Cardiac septum (tissue), 1 donor: ENCODE data around the gene COL24A1. TPM values are rescaled to one million over a fixed set of nuclear protein-coding genes. Genes with fewer than 3 reads are reported as not detected.
"Not testable (repeated sequence)": the region's sequence is repeated elsewhere in the genome, so short reads cannot be mapped to it uniquely, and the experiment has no call there.

Experiments
- DNase-seq: peaks from one replicate; pipeline ENCODE4 v3.0.0-alpha.2; 2020; ENCODE audit warnings: low spot score
- intact Hi-C: fragments of 100-400 bp; cut with DNase I; formaldehyde crosslinking; loops from one replicate; pipeline ENCODE4 v1.14.0; 2022
- total RNA-seq: library from RNA; stranded (reverse); fragmentation: NEBNext Ultra II Directional; extraction: Animal tissue kit (Norgen Biotek cat#: 25700); gene quantifications from one replicate; pipeline ENCODE4 v1.2.1, GENCODE V29; 2021
- donor health status: DM: no; HTN: no; CAD: no.

Gene COL24A1
- total RNA-seq, 1 donor from 2014 or later: 1.3 TPM

DNA sequence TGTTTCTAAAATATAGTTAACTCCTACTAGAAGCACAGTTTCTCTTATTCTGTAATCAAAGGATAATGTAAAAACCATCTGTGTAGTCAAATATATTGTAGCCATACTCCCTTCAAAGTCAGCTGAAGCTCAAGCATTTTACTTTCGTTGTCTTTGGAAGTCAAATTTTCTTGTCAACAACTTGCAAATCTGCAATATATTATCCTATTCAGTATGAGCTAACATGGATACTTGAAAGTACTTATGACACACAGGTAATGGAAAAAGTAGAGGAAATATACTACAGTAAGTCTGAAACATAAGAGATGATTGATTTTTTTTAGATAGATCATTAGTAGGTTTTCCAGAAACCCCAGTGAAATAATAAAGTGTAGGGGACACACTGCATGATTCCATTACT lies 121.5 kb downstream of the COL24A1 start:
- no peak for DNase-seq
- intact Hi-C loops: no loop called here

GRCh38 chr1:86030180-86030579 lies 126.4 kb downstream of the COL24A1 start:
- intact Hi-C loops: no loop called here

GRCh38 chr1:86018283-86018923 lies 138.2 kb downstream of the COL24A1 start:
- DNase-seq: no peak
- intact Hi-C loops: loop anchor here (10.0 kb wide), 2 partner anchors 124 to 714 kb away; no protein-coding TSS in a partner anchor

More at GRCh38 chr1:86030180-86030579, 126.4 kb downstream of the COL24A1 start:
- no peak for DNase-seq

GRCh38 chr1:86016076-86016759 lies 140.4 kb downstream of the COL24A1 start:
- intact Hi-C loops: loop anchor here (10.0 kb wide), 2 partner anchors 121 to 711 kb away; no protein-coding TSS in a partner anchor
- no peak for DNase-seq

DNA sequence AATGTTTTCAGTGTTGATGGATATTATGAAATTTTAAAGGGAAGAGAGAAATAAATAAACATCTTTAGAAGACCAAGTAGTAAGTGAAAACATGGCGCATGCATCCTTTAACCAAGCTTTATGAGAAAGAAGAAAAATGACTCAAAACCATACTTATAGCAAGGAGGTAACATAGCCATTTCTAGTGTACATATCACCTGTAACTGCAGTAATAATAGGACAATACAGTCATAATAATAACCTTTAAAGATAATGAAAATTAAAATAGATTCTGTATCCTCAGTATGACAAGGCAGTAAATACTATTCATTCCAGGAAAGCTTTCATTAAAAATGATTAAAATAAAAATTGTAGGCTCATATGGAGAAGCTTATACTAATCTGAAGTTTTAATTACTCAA lies 141.2 kb downstream of the COL24A1 start:
- intact Hi-C loops: loop anchor here (10.0 kb wide), 2 partner anchors 121 to 711 kb away; no protein-coding TSS in a partner anchor

GRCh38 chr1:86000601-86001000 lies 156.0 kb downstream of the COL24A1 start:
- intact Hi-C loops: no loop called here

More for the DNA sequence above, 141.2 kb downstream of the COL24A1 start:
- no peak for DNase-seq

DNA sequence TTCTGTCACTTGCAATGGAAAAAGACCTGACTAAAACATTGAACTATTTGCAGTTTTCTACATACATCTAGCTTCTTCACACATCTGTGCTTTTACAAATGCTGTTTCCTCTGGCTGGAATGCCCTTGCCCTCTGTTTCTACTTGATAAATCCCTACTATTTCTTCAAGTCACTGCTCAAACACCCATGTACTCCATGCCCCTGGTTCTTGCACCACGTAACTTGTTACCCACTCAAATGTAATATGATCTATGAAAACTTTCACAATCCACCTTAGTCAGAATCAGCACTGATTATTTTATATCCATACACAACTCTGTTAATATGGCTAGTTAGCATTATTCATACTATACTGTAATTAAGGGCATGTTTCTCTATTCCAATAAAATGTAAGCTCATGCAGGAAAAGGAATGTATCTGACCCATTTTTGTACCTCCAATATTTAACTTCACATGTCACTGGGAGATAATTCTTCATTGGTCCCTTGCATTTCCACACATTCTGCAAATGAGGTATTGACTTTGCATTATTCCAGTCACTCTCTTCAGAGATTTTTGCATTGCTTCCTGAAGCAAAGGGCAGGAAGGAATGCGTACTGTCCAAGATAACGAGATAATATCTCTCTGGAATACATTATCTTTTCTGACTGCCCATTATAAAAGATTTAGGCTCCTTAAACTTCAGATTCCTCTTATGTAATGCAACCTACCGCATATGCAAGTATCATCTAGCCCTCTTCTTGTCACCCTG lies 158.3 kb downstream of the COL24A1 start:
- no peak for DNase-seq
- intact Hi-C loops: no loop called here

More at GRCh38 chr1:86000601-86001000, 156.0 kb downstream of the COL24A1 start:
- DNase-seq: no peak

GRCh38 chr1:85992791-85993190 lies 163.8 kb downstream of the COL24A1 start:
- intact Hi-C loops: no loop called here

GRCh38 chr1:85991261-85991660 lies 165.3 kb downstream of the COL24A1 start:
- intact Hi-C loops: no loop called here
- DNase-seq: no peak

More at GRCh38 chr1:85992791-85993190, 163.8 kb downstream of the COL24A1 start:
- DNase-seq: no peak

- no peak for DNase-seq
Measured at GRCh38 chr1:85984636-85985035, 171.9 kb downstream of the COL24A1 start.

DNA sequence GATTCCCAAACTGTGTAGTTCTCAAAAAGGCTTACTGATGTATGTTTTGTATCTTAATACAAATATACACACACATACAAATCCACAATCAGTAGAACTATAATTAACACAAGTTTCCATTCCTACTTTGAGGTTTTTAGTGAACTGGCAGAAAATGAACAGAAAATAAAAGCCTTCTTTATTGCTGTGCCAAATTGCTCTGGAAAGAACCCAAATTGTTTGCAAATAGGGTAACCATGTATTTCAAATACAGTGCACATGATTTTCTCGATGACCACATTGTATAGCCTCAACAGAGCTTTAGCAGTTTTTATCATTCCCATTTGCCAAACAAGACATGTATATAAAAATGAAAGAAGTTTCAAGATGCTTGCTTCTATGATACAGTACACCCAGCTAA lies 173.3 kb downstream of the COL24A1 start:
- intact Hi-C loops: no loop called here
- DNase-seq: no peak

More at GRCh38 chr1:85984636-85985035, 171.9 kb downstream of the COL24A1 start:
- intact Hi-C loops: no loop called here

DNA sequence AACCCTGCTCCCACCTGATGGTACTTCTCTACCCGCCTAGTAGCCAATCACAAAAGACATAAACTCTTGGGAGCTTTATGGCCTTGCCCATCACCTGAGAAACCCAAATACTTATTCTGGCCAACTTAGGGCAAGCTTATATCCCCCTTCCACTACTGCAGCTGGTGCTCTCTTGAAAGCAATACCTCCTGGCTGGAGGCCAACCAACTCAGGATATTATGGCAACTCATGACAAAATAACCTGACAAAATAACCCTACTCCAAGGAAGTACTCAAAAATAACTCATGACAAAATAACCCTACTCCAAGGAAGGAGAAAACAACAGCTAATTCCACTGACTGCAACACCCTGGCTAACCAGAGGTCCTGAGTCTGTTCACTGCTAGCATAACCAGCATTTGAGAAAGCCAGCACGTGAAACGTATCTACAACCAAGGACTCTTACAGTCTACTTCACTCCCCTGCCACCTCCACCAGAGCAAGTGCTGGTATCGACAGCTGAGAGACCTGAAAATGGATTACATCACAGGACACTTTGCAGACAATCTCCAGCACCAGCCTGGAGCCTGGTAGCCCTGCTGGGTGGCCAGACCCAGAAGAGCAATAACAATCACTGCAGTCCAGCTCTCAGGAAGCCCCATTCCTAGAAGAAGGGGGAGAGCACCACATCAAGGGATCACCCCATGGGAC lies 179.9 kb downstream of the COL24A1 start:
- no peak for DNase-seq
- intact Hi-C loops: no loop called here

DNA sequence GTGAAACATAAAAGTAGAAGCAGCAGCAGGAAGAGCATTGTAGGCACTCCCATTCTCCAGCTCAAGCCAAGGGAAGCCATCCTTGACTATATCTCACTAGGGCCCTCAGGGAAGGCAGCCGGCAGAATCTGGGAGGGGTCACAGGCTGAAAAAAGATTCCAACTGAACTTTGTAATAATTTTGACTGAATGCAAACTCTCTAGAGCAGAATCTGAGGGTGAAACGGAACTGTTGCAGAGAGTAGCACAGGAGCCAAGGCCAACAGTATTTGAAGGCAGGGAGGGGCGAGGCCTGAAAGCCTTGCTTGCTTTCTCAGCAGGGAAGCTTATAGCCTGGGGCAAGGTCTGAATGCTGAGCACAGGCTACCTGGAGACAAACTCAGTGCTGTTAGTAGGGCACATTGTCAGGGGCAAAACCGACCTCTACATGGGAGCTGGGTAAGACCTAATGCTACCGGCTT lies 180.6 kb downstream of the COL24A1 start:
- no peak for DNase-seq
- intact Hi-C loops: no loop called here

- intact Hi-C loops: no loop called here
Measured at GRCh38 chr1:85962457-85962856, 194.1 kb downstream of the COL24A1 start.

DNA sequence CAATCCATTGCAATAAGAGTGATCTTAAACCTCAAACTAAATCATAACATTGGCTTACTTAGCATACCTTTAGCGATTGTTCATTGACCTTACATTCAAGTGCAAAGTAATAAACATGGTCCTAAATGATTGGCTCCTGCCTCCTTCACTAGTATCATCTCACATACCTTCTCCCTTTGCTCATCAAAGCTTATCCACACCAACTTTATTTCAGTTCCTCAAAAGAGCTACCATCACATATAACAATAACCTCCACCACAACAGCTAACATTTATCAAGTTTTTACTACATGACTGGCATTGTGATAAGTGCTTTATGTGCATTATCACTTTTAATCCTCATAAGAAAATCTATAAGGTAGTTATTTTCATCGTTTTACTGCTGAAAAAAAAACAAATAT lies 198.8 kb downstream of the COL24A1 start:
- no peak for DNase-seq
- intact Hi-C loops: no loop called here

More at GRCh38 chr1:85962457-85962856, 194.1 kb downstream of the COL24A1 start:
- no peak for DNase-seq

- intact Hi-C loops, DNase-seq: not testable (repeated sequence)
Measured at GRCh38 chr1:85955218-85955617, 201.4 kb downstream of the COL24A1 start.

DNA sequence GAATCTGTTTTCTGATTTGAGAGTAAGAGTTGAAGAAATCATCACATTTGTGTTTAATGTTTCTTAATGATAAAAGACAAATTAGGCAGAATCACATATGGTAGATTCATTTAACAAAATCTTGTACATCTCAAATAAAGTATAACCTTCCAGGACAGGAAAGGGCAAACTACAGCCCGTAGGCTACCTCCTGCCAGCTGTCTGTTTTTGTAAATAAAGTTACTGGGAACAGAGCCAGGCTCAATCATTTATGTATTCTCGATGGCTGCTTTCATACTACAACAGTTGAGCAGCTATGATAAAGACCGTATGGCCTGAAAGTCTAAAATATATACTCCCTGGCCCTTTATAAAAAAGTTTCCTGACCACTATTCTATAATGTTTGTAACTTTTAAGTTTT lies 204.1 kb downstream of the COL24A1 start:
- intact Hi-C loops: no loop called here
- no peak for DNase-seq

- intact Hi-C loops: no loop called here
- no peak for DNase-seq
Measured at GRCh38 chr1:85947186-85947585, 209.4 kb downstream of the COL24A1 start.

DNA sequence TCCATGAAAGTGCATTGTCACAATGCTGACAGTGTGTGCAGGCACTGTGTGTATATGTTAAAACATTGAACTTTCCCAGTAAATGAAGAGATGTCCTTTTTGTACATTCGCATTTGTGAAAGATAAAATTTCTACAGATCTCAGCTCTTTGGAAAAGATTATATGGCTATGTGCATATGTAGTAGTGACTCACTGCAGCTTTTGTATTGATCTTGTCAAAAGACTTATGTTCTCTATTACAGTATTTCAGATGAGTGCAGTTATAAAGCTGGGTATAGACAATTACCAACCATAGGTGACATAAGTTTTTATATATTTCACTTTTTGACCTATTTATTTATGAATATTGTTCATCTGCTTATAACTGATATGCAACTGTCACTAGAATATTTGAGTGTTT lies 212.6 kb downstream of the COL24A1 start:
- no peak for DNase-seq
- intact Hi-C loops: no loop called here
